HL-60 (cell line): ENCODE data around the gene TM7SF2.

Experiments used
- POLR2AphosphoS5 ChIP-seq: IDR thresholded peaks from 2 replicates; pipeline ENCODE4 v1.6.1; 2012; ENCODE audit warnings: low read depth
- SPI1 ChIP-seq: IDR thresholded peaks from 2 replicates; pipeline ENCODE4 v1.6.1; 2012; ENCODE audit warnings: low read depth, mild to moderate bottlenecking, borderline replicate concordance
- TF ChIP-seq, protein P1 (sequence below): IDR thresholded peaks from one replicate; pipeline ENCODE4 v1.5.1; 2011; ENCODE audit warnings: low read length, control low read depth, inconsistent platforms; ENCODE audit not compliant: insufficient read depth

DNA sequence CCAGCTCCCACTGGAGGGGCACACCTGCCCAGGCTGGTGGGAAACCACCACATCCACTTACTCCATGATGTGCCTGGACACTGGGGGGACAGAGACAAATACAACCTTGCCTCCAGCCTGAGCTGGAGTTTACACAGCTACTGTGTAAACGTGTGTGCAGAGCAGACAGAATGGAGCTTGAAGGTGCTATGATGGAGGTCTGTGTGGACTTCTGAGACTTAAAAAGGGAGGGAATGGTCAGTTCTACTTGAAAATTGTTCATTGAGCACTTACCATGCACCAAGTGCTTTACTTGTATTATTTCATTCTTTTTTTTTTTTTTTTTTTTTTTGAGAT is 39.1 kb upstream of the TM7SF2 start:
- TF ChIP-seq, protein P1, sequence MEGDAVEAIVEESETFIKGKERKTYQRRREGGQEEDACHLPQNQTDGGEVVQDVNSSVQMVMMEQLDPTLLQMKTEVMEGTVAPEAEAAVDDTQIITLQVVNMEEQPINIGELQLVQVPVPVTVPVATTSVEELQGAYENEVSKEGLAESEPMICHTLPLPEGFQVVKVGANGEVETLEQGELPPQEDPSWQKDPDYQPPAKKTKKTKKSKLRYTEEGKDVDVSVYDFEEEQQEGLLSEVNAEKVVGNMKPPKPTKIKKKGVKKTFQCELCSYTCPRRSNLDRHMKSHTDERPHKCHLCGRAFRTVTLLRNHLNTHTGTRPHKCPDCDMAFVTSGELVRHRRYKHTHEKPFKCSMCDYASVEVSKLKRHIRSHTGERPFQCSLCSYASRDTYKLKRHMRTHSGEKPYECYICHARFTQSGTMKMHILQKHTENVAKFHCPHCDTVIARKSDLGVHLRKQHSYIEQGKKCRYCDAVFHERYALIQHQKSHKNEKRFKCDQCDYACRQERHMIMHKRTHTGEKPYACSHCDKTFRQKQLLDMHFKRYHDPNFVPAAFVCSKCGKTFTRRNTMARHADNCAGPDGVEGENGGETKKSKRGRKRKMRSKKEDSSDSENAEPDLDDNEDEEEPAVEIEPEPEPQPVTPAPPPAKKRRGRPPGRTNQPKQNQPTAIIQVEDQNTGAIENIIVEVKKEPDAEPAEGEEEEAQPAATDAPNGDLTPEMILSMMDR: no peak
- TF ChIP-seq POLR2AphosphoS5: no peak
- TF ChIP-seq SPI1: no peak
